Dendritic cell treated with granulocyte-macrophage colony-stimulating factor and Interleukin-4, amounts not matched to agents 40 ng/mL and 50 ng/mL, for 4 days (primary cell): ENCODE measurements around the gene FN3KRP.

Experiments
- H3K27ac Mint-ChIP-seq: one replicate; pipeline ENCODE4 v1.8.0; 2022; ENCODE audit warnings: mild to moderate bottlenecking, mixed read lengths
- H3K27me3 Mint-ChIP-seq: one replicate; pipeline ENCODE4 v1.8.0; 2022; ENCODE audit warnings: mild to moderate bottlenecking, mixed read lengths
- H3K36me3 Mint-ChIP-seq: one replicate; pipeline ENCODE4 v1.8.0; 2022; ENCODE audit warnings: low read depth, mixed read lengths
- H3K4me1 Mint-ChIP-seq: one replicate; pipeline ENCODE4 v1.8.0; 2022; ENCODE audit warnings: low read depth, mixed read lengths
- H3K4me3 Mint-ChIP-seq: one replicate; pipeline ENCODE4 v1.8.0; 2022; ENCODE audit warnings: mild to moderate bottlenecking, moderate library complexity, mixed read lengths
- H3K9me3 Mint-ChIP-seq: one replicate; pipeline ENCODE4 v1.8.0; 2022; ENCODE audit warnings: mixed read lengths
- intact Hi-C: fragments of 100-400 bp; cut with micrococcal nuclease; formaldehyde crosslinking; loops from one replicate; pipeline ENCODE4 v1.15.0; 2022

Gene FN3KRP

DNA sequence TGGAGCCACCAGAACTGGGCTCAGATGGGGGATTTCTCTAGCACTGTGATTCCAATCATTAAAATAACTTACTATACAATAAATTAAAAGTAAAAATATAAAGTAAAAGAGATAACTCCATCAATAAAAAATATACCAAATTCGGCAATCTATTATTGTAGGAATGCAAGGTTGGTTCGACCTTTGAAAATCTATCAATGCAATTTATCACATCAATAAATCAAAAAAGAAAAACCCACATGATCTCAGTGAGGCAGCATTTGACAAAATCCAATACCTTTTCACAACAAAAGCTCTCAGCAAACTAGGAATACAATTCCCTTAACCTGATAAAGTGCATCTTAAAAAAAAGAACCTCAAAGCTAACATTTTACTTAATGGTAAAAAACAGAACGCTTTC lies 35.0 kb upstream of the FN3KRP start:
- Mint-ChIP-seq H3K4me3 (no peak overlapping the region), H3K27me3 (no peaks in the 10 kb centered on the region), H3K27ac (no peak overlapping the region), H3K4me1 (peaks cover 7% of the 10 kb centered on the region), H3K9me3 (peaks cover 10% of the 10 kb centered on the region), H3K36me3 (no peaks in the 10 kb centered on the region)
- intact Hi-C loops: no loop called here

DNA sequence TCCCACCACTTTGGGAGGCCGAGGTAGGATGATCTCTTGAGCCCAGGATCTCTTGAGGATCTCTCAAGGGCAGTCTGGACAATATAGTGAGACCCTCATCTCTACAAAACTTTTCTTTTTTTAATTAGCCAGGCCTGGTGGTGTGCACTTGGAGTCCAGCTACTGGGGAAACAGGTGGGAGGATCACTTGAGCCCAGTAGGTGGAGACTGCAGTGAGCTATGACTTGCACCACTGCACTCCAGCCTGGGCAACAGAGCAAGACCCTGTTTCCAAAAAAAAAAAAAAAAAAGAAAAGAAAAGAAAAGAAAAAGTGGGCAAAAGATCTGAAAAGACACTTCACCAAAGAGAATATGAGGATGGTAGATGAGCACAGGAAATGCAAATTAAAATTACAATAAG lies 33.0 kb upstream of the FN3KRP start:
- Mint-ChIP-seq H3K4me3 (no peak overlapping the region), H3K9me3 (peaks cover 10% of the 10 kb centered on the region), H3K27me3 (no peaks in the 10 kb centered on the region), H3K4me1 (peaks cover 7% of the 10 kb centered on the region), H3K36me3 (no peaks in the 10 kb centered on the region), H3K27ac (no peak overlapping the region)
- intact Hi-C loops: no loop called here

DNA sequence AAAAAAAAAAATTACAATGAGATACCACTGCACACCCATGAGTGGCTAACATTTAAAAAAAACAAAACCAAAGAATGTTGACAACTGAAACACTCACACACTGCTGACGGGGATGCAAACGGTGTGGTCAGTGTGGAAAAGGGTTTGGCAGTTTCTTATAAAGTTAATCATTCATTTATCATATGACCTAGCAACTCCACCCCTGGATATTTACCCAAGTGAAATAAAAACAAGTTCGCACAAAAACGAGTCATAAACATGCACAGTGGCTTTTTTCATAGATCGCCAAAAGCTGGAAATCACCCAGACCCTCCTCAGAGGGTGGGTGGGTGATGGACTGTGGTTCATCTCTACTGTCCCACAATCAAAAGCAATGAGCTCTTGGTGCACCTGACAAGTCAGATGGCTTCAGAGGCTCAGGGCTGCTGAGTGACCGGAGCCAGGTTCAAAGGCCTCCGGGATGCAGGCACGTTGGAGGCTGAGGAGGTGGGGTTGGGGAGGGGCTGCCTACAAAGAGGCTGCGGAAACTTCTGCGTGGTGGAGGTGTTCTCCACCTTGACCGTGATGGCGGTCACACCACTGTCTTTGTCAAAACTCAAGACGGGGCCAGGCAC lies 32.2 kb upstream of the FN3KRP start:
- Mint-ChIP-seq H3K4me1 (peaks cover 7% of the 10 kb centered on the region), H3K27ac (no peak overlapping the region), H3K36me3 (no peaks in the 10 kb centered on the region), H3K27me3 (no peaks in the 10 kb centered on the region), H3K9me3 (peaks cover 10% of the 10 kb centered on the region), H3K4me3 (no peak overlapping the region)
- intact Hi-C loops: no loop called here

DNA sequence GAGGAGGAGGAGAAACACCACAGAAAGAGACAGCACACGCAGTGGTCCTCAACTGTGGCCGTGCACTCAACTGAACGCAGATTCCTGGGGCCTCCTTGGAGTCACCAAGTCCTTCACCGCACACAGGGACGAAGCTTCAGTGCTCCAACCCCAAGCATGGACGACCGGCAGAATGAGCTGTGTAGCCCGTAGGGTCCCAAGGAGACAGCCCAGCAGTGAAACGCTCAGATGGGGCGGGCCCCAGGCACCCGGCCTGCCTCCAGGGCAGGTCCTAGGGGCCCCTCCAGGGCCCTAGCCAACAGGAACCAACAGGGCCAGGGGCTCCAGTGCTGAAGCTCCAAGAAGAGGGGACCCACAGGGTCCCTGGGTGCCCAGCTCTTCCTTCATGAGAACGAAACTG lies 31.2 kb upstream of the FN3KRP start:
- H3K36me3 Mint-ChIP-seq: no peaks in the 10 kb centered on the region
- peaks cover 10% of the 10 kb centered on the region for H3K9me3 Mint-ChIP-seq
- no peaks in the 10 kb centered on the region for H3K27me3 Mint-ChIP-seq
- intact Hi-C loops: no loop called here
- H3K4me3 Mint-ChIP-seq: no peak overlapping the region
- peaks cover 7% of the 10 kb centered on the region for H3K4me1 Mint-ChIP-seq
- H3K27ac Mint-ChIP-seq: no peak overlapping the region

DNA sequence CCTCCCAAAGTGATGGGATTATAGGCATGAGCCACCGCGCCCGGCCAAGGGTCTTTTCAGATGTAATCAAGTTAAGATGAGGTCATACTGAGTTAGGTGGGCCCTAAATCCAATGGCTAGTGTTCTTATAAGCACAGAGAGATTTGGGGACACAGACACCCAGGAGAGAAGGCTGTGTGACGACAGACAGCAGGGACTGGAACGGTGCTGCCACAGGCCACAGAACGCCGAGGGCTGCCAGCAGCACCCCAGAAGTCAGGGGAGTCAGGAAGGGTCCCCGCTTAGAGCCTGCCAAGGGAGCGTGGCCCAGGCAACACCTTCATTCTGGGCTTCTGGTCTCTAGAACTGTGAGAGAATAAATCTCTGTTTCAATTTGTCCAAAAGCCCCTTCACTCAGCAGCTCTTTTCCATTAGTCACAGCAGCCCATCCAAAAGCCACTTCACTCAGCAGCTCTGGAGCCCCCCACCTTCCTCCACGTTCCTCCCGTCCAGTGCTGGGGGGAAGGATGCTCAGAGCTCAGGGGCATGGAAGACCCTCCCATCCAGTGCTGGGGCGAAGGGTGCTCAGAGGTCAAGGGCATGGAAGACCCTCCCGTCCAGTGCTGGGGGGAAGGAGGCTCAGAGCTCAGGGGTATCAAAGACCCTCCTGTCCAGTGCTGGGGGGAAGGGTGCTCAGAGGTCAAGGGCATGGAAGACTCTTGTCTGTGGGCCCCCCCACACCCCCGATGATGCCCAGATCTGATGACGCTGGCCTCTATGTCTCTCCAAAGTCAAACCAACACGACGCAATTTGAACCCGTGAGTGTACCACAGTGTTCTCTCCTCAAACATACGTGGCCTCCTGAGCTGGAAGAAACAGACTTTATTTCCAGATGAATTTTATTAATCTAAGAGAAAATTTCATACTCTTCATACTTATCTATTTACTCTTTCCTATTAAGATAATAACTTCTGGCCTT lies 29.9 kb upstream of the FN3KRP start:
- peaks cover 5% of the 10 kb centered on the region for H3K36me3 Mint-ChIP-seq
- peaks cover 7% of the 10 kb centered on the region for H3K4me1 Mint-ChIP-seq
- no peak overlapping the region for H3K4me3 Mint-ChIP-seq
- no peak overlapping the region for H3K27ac Mint-ChIP-seq
- intact Hi-C loops: no loop called here
- H3K27me3 Mint-ChIP-seq: no peaks in the 10 kb centered on the region
- peaks cover 8% of the 10 kb centered on the region for H3K9me3 Mint-ChIP-seq

DNA sequence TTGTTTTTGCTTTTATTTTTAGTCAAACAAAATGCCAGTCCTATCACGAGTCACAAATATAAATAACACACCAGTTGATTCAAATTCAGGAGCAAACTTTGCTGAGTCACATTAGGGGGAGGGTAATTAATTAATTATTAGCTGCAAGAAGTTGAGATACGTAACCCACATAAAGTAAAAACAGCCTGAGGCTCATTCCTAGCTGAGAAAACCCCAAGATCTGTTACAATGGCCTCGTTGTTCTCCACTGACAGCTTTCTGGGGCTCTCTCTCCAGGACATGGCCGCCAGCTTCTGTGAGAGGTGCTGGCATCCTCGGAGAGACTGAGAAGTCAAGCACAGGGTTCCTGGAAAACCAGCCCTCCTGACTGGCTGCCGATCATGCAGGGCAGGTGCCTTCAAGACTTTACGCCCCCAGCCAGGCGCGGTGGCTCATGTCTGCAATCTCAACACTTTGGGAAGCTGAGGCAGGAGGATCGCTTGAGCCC lies 29.1 kb upstream of the FN3KRP start:
- Mint-ChIP-seq H3K9me3 (no peaks in the 10 kb centered on the region), H3K36me3 (peaks cover 7% of the 10 kb centered on the region), H3K4me3 (no peak overlapping the region), H3K4me1 (peaks cover 7% of the 10 kb centered on the region), H3K27ac (no peak overlapping the region), H3K27me3 (no peaks in the 10 kb centered on the region)
- intact Hi-C loops: no loop called here

DNA sequence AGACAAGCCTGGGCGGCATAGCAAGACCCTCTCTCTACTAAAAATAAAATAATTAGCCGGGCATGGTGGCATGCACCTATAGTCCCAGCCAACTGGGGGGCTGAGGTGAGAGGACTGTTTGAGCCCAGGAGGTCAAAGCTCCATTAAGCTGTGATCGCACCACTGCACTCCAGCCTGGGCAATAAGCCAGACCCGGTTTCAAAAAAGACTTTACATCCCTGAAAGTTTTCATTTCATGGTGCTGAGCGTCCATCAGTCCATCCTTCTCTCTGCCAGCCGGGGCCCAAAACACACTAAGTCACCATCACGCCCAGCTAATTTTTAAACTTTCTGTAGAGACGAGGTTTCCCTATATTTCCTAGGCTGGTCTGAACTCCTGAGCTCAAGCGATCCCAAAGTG lies 28.6 kb upstream of the FN3KRP start:
- H3K27ac Mint-ChIP-seq: no peak overlapping the region
- no peaks in the 10 kb centered on the region for H3K27me3 Mint-ChIP-seq
- peaks cover 7% of the 10 kb centered on the region for H3K4me1 Mint-ChIP-seq
- no peak overlapping the region for H3K4me3 Mint-ChIP-seq
- peaks cover 7% of the 10 kb centered on the region for H3K36me3 Mint-ChIP-seq
- intact Hi-C loops: no loop called here
- no peaks in the 10 kb centered on the region for H3K9me3 Mint-ChIP-seq

DNA sequence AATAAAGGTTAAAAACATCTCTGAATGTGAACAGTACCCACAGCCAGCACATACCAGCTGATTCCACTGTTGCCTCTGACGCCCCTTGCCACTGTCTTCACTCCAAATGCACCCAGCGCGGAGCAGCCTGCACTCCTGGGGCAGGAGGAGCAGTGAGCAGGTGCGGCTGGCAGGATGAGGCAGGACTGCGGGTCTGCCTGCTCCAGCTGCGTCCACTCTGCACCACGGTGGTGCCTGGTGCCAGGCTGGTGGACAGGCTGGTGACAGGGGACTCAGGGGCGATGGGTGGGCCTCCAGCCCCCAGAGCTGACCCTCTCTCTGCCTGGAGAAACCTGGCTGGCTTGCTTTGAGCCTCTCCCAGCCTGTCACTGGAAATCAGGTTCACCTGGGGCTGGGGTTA lies 27.4 kb upstream of the FN3KRP start:
- Mint-ChIP-seq H3K27me3 (no peaks in the 10 kb centered on the region), H3K27ac (no peak overlapping the region), H3K4me1 (peaks cover 7% of the 10 kb centered on the region), H3K9me3 (peaks cover under 1% of the 10 kb centered on the region), H3K36me3 (peaks cover 7% of the 10 kb centered on the region), H3K4me3 (no peak overlapping the region)
- intact Hi-C loops: no loop called here

DNA sequence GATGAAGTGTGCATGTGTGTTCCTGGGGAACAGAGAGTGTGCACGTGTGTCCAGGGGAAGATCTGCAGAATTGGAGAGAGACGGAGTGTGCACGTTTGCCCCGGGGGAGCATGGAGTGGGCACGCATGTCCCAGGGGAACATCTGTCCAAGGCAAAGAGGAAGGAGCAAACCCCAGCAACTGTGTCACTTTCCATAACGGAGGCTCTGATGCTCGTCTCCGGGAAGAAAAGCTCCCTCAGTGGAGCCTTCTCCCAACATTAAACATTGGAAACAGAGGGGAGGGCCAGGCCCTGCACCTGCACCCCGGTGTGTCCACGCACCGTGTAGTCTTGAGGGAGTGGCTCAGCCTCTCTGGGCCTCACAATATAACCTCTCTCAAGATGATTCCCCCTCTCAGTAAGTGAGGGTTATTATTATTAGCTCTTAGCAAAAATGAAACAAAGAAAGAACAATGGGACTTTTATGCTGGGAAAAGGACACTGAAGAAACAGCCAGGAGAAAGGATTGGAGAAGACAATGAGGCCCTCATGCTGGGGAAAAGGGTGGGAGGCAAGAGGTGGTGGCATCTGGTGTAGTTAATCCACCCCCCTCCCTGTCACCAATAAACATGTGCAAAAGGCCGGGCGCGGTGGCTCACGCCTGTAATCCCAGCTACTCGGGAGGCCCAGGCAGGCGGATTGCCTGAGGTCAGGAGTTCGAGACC lies 25.6 kb upstream of the FN3KRP start:
- intact Hi-C loops: no loop called here
- Mint-ChIP-seq H3K4me3 (no peak overlapping the region), H3K27me3 (peaks cover 11% of the 10 kb centered on the region), H3K27ac (no peak overlapping the region), H3K9me3 (peaks cover 13% of the 10 kb centered on the region), H3K4me1 (no peaks in the 10 kb centered on the region), H3K36me3 (peaks cover 7% of the 10 kb centered on the region)

DNA sequence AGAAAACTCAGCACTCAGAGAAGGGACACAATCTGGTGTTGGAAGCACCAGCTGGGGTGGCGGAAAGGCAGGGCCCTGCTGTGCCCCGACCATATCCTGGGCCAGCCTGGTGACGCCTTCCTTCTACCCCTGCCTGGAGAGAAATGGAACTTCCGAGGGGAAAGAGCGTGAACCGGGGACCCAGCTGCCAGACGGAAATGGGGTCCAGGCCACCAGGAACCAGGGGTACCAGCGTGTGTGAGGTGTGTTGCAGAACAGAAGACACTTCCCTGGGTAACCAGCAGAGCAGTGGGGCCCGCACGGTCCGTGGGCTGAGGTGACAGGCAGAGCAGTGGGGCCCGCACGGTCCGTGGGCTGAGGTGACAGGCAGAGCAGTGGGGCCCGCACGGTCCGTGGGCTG lies 24.8 kb upstream of the FN3KRP start:
- H3K4me3 Mint-ChIP-seq: no peak overlapping the region
- peaks cover 17% of the 10 kb centered on the region for H3K27me3 Mint-ChIP-seq
- intact Hi-C loops: no loop called here
- H3K36me3 Mint-ChIP-seq: peaks cover 7% of the 10 kb centered on the region
- H3K9me3 Mint-ChIP-seq: peaks cover 13% of the 10 kb centered on the region
- no peaks in the 10 kb centered on the region for H3K4me1 Mint-ChIP-seq
- H3K27ac Mint-ChIP-seq: no peak overlapping the region

DNA sequence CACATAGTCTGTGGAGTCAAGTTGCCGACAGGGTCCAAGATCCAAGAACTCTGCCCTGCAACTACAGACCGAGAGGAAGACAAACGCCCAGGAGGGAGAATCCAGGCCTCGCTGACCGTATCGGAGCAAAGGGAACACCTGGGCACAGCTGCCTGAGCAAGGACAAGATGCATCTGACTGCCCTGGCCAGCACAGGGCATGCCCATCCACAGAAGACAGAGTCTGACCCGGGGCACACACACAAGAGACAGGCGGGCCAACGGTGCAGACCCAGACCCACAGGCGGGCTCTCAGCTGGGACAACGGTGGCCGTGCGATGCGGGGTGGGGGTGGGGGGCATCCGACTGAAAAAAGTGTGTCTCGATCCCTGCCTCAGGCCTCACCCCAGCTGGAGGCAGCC lies 24.2 kb upstream of the FN3KRP start:
- Mint-ChIP-seq H3K4me1 (peaks cover 5% of the 10 kb centered on the region), H3K27ac (no peak overlapping the region), H3K27me3 (peaks cover 22% of the 10 kb centered on the region), H3K4me3 (no peak overlapping the region), H3K9me3 (peaks cover 13% of the 10 kb centered on the region), H3K36me3 (peaks cover 7% of the 10 kb centered on the region)
- intact Hi-C loops: no loop called here

DNA sequence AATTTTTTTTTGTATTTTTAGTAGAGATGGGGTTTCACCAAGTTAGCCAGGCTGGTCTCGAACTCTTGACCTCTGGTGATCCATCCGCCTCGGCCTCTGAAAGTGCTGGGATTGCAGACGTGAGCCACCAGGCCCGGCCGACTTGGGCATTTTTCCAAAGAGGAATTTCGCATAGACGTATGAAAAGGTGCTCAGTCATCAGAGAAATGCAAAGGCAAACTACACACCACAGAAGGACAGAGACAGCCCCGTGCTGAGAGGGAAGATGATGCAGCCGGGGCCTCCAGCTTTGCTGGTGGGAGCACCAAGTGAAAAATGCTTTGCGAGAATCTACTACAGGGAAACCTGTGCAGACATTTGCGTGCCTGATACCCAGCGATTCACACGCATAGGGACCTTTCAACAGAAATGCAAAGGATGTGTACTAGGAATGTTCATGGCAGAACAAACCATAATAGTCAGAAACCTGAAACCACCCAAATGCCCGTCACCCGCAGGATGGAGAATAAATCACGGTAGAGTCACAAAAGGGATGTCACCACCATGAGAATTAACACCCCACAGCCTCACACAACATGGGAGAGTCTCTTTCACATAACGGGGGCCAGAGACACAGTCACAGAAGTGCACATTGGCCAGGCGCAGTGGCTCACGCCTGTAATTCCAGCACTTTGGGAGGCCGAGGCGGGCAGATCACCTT lies 23.2 kb upstream of the FN3KRP start:
- no peak overlapping the region for H3K27ac Mint-ChIP-seq
- peaks cover 7% of the 10 kb centered on the region for H3K36me3 Mint-ChIP-seq

DNA sequence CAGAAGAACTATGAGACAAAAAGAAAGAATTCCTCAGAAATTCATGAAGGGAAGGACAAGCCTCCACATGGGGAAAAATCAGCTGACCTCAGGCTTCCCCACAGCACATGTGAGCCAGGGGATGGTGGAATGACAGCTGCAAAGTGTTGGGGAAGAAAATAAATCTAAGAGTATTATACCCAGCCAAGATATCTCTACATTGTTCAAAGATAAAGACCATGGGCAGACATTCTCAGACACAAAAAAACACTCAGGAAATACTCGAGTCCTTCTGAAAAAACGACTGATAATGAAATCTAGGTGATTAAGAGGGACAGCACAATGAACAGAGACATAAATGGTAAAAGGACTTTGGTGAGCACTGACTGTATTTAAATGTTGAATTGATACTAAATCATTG lies 21.9 kb upstream of the FN3KRP start:
- Mint-ChIP-seq H3K27ac (no peak overlapping the region), H3K36me3 (peaks cover 7% of the 10 kb centered on the region), H3K4me1 (peaks cover 15% of the 10 kb centered on the region), H3K4me3 (no peak overlapping the region), H3K27me3 (peaks cover 37% of the 10 kb centered on the region), H3K9me3 (peaks cover 13% of the 10 kb centered on the region)
- intact Hi-C loops: no loop called here

More for the DNA sequence above, 23.2 kb upstream of the FN3KRP start:
- Mint-ChIP-seq H3K9me3 (peaks cover 13% of the 10 kb centered on the region), H3K4me3 (no peak overlapping the region), H3K4me1 (peaks cover 8% of the 10 kb centered on the region), H3K27me3 (peaks cover 31% of the 10 kb centered on the region)
- intact Hi-C loops: no loop called here
